ENCODE data around the gene BCAR1.

DNA sequence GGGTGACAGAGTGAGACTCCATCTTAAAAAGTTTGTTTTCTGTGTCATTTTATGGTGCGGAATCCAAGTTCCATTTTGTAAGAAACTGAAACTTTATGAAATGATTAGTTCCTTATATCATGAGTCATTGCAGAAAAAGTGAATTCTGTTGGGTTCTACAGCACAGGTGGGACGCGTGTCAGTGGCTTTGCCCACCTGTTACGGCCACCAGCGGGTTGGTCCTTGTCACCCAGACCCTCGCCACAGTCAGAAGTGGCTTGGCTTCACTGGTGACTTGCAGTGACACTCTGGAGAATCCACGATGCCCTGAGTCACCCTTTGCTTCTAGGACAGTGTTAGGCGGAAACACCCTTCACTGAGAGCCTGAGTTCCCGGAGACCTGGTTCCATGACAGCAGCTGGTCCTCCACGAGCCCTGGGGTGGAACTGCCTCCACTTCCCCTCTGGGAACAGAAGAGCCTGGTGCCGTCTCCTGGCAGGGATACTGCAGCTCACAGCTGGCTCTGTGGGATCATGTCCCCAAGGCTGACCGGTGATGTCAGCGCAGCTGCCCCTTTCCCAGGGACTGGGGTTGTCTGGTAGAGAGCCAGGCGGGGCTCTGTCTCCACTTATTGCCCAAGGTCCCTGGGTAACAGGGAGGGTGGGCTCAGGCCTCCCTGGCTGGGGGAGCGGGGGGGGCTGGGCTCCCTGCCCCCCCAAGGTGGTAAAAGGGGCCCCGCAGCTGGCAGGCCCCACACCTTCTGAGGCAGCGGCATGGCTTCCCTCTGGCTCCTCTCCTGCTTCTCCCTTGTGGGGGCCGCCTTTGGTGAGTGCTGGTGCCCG, 33.0 kb downstream of the BCAR1 start, which contains the start of gene CTRB1:
- no peak for TF ChIP-seq REST (IDR thresholded peaks at IDR 0.05; ENCODE audit: borderline replicate concordance)
- TF ChIP-seq, protein P1, sequence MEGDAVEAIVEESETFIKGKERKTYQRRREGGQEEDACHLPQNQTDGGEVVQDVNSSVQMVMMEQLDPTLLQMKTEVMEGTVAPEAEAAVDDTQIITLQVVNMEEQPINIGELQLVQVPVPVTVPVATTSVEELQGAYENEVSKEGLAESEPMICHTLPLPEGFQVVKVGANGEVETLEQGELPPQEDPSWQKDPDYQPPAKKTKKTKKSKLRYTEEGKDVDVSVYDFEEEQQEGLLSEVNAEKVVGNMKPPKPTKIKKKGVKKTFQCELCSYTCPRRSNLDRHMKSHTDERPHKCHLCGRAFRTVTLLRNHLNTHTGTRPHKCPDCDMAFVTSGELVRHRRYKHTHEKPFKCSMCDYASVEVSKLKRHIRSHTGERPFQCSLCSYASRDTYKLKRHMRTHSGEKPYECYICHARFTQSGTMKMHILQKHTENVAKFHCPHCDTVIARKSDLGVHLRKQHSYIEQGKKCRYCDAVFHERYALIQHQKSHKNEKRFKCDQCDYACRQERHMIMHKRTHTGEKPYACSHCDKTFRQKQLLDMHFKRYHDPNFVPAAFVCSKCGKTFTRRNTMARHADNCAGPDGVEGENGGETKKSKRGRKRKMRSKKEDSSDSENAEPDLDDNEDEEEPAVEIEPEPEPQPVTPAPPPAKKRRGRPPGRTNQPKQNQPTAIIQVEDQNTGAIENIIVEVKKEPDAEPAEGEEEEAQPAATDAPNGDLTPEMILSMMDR (IDR thresholded peaks at IDR 0.05; ENCODE audit: poor library complexity, severe bottlenecking): no peak
- TF ChIP-seq TAF1 (IDR thresholded peaks at IDR 0.05; ENCODE audit: low read depth): no peak
- no peak for TF ChIP-seq EP300 (conservative IDR thresholded peaks at IDR 0.05; ENCODE audit: poor library complexity, severe bottlenecking)
- TF ChIP-seq EZH2 (IDR thresholded peaks at IDR 0.05; ENCODE audit: borderline replicate concordance, insufficient read depth, low read length, poor library complexity, severe bottlenecking): no peak
- TF ChIP-seq RAD21 (conservative IDR thresholded peaks at IDR 0.05): no peak
- TF ChIP-seq MXI1 (conservative IDR thresholded peaks at IDR 0.05; ENCODE audit: poor library complexity, severe bottlenecking): no peak
- no peak for TF ChIP-seq POLR2AphosphoS5 (IDR thresholded peaks at IDR 0.05)

Data from neural cell (in vitro differentiated cells).